NT2/D1 (cell line): ENCODE results near the gene DCLK2.

ENCODE experiments used
- SUZ12 ChIP-seq: IDR thresholded peaks from 2 replicates; pipeline ENCODE4 v1.6.1; 2011; ENCODE audit not compliant: insufficient read length, insufficient read depth; ENCODE audit errors: extremely low read depth
- YY1 ChIP-seq: IDR thresholded peaks from 2 replicates; pipeline ENCODE4 v1.6.1; 2011; ENCODE audit not compliant: insufficient read length, insufficient read depth
- ZNF274 ChIP-seq: IDR thresholded peaks from 2 replicates; pipeline ENCODE4 v1.6.1; 2011; ENCODE audit warnings: mild to moderate bottlenecking, low read depth, low read length

DNA sequence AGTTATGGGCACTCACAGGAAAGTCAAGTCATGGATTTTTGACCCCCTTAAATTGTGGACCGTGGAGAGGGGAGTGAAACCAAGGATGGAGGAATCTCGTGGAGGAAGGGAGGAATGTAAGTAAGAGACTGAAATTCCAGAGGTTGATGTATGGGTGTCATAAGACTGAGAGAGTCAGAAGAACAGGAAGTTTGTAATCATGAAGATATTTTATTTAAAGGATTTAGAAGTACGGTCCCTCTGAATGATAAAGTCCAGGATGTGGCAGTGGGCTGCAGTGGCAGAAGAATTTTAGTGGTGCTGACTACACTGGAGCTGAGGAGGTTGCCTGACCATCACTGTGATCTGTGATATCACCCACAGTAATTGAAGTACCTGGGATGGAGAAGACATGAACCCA, 57.8 kb downstream of the DCLK2 start:
- TF ChIP-seq SUZ12, result no peak
- no peak for TF ChIP-seq ZNF274
- TF ChIP-seq YY1, result no peak
